GM12878 (cell line): Measurements from ENCODE around the gene MB. TPM values are rescaled to one million over a fixed set of nuclear protein-coding genes. Genes with fewer than 3 reads are reported as not detected.

Source experiments
- ATAC-seq: fragments of 200-7000 bp; cut with Tn5 transposase; 3 replicates; pipeline ENCODE4 v1.9.1; 2020; ENCODE audit warnings: mild to moderate bottlenecking, moderate library complexity
- BruUV-seq: library from RNA; stranded (reverse); fragments of 400-500 nt; replicated peaks from 2 replicates; lab custom pipeline; 2021; lab: Mats Ljungman, UMichigan
- CTCF ChIA-PET: fragments of 300-600 bp; sonication (Branson Sonifier 250); formaldehyde crosslinking; extraction: SDS; loops from one replicate; lab custom pipeline; 2021; ENCODE audit warnings: inconsistent platforms; lab: Yijun Ruan, JAX
- POLR2A ChIA-PET: fragments of 350-600 bp; formaldehyde crosslinking; extraction: SDS; loops from one replicate; lab custom pipeline; 2021; ENCODE audit warnings: inconsistent platforms; lab: Charles Lee
- RAD21 ChIA-PET: fragments of 300-600 bp; sonication (Branson Sonifier 250); formaldehyde crosslinking; loops from one replicate; lab custom pipeline; 2023; ENCODE audit warnings: antibody characterized with exemption; ENCODE audit not compliant: unreplicated experiment; lab: Charles Lee
- SMC1A ChIA-PET: fragments of 300-600 bp; sonication (Branson Sonifier 250); formaldehyde crosslinking; loops from one replicate; lab custom pipeline; 2023; ENCODE audit not compliant: unreplicated experiment, uncharacterized antibody; lab: Charles Lee
- DNase-seq: peaks from one replicate; pipeline ENCODE4 v3.0.0-alpha.2; 2011; ENCODE audit warnings: low read depth, low spot score
- FAIRE-seq: peaks from 3 replicates; lab custom pipeline; 2011; peaks lifted over from hg19 to GRCh38; lab: Jason Lieb, UNC
- H2AFZ ChIP-seq: 2 replicates; pipeline ENCODE4 v1.6.0; 2011; ENCODE audit warnings: low read depth, low read length, control low read depth; ENCODE audit not compliant: control insufficient read depth
- H3K27ac ChIP-seq: 2 replicates; pipeline ENCODE4 v1.5.1; 2011; ENCODE audit warnings: control low read depth; ENCODE audit not compliant: control insufficient read depth, insufficient read depth
- H3K27me3 ChIP-seq, 2 experiments: replicated peaks in 1 of 2; 2 replicates each; pipeline versions ENCODE4 v1.6.0 to v1.6.1; 2011; ENCODE audit warnings: low read length in 1 of 2; ENCODE audit not compliant: control insufficient read depth in 2 of 2, insufficient read depth in 2 of 2
- H3K36me3 ChIP-seq, 2 experiments: 2 replicates each; pipeline ENCODE4 v1.5.1; 2011; ENCODE audit warnings: low read length in 1 of 2; ENCODE audit not compliant: control insufficient read depth in 2 of 2, insufficient read depth in 2 of 2
- H3K4me1 ChIP-seq: 2 replicates; pipeline ENCODE4 v1.6.1; 2011; ENCODE audit warnings: mild to moderate bottlenecking, low read length, moderate library complexity, mixed read lengths; ENCODE audit not compliant: control insufficient read depth, insufficient read depth
- H3K4me2 ChIP-seq: 2 replicates; pipeline ENCODE4 v1.6.0; 2011; ENCODE audit warnings: control low read depth; ENCODE audit not compliant: control insufficient read depth, insufficient read depth
- H3K4me3 ChIP-seq: fragments of 200-600 bp; sonication (generic); 2 replicates; pipeline ENCODE4 v1.5.1; 2016
- H3K79me2 ChIP-seq: 2 replicates; pipeline ENCODE4 v1.6.0; 2011; ENCODE audit warnings: low read length; ENCODE audit not compliant: control insufficient read depth, insufficient read depth
- H3K9ac ChIP-seq: 2 replicates; pipeline ENCODE4 v1.8.0; 2011; ENCODE audit warnings: low read length, control low read depth, mixed read lengths; ENCODE audit not compliant: control insufficient read depth, insufficient read depth
- H3K9me3 ChIP-seq: replicated peaks from 3 replicates; pipeline ENCODE4 v1.5.1; 2011; ENCODE audit warnings: mild to moderate bottlenecking, low read length; ENCODE audit not compliant: control insufficient read depth, insufficient read depth
- H4K20me1 ChIP-seq: 2 replicates; pipeline ENCODE4 v1.6.0; 2011; ENCODE audit not compliant: control insufficient read depth, insufficient read depth
- ATF7 ChIP-seq: fragments of 450-650 bp; IDR thresholded peaks from 2 replicates; pipeline ENCODE4 v1.6.1; 2016; ENCODE audit warnings: low read depth, mild to moderate bottlenecking
- CBFB ChIP-seq: IDR thresholded peaks from 2 replicates; pipeline ENCODE4 v1.6.1; 2016; ENCODE audit warnings: antibody characterized with exemption, low read depth
- EED ChIP-seq: sonication (generic); IDR thresholded peaks from 2 replicates; pipeline ENCODE4 v1.6.1; 2016; ENCODE audit warnings: antibody characterized with exemption, low read depth
- GATAD2B ChIP-seq: fragments of 450-650 bp; conservative IDR thresholded peaks from 2 replicates; pipeline ENCODE4 v1.6.1; 2017; ENCODE audit warnings: low read depth, mild to moderate bottlenecking, moderate library complexity
- NFYA ChIP-seq: IDR thresholded peaks from 2 replicates; pipeline ENCODE4 v1.6.1; 2011; ENCODE audit warnings: low read depth, mild to moderate bottlenecking, low read length, improper control_type of control experiment, borderline replicate concordance
- PBX3 ChIP-seq: IDR thresholded peaks from 2 replicates; pipeline ENCODE4 v1.6.1; 2011; ENCODE audit warnings: mild to moderate bottlenecking, low read depth, low read length, moderate library complexity; ENCODE audit not compliant: insufficient replicate concordance
- YBX1 ChIP-seq: fragments of 450-650 bp; IDR thresholded peaks from 2 replicates; pipeline ENCODE4 v1.6.1; 2016; ENCODE audit warnings: antibody characterized with exemption
- YY1 ChIP-seq: IDR thresholded peaks from 2 replicates; pipeline ENCODE4 v1.6.1; 2011; ENCODE audit warnings: low read depth, mild to moderate bottlenecking, low read length
- ZBTB40 ChIP-seq: fragments of 450-650 bp; IDR thresholded peaks from 2 replicates; pipeline ENCODE4 v1.6.1; 2016; ENCODE audit warnings: mild to moderate bottlenecking, moderate library complexity, borderline replicate concordance
- ZNF207 ChIP-seq: fragments of 450-650 bp; IDR thresholded peaks from 2 replicates; pipeline ENCODE4 v1.6.1; 2014; ENCODE audit warnings: antibody characterized with exemption, mild to moderate bottlenecking, borderline replicate concordance
- WGBS: methylation state at CpG from one replicate; pipeline ENCODE4 v1.1.6; 2016; ENCODE audit warnings: low lambda C conversion rate; ENCODE audit not compliant: insufficient replicate concordance, insufficient coverage; ENCODE audit errors: missing lambda C conversion rate; 5-methylcytosine and 5-hydroxymethylcytosine counted together
- in situ Hi-C: fragments of 300-500 bp; cut with MboI; formaldehyde crosslinking; loops from 9 replicates; pipeline ENCODE4 v1.14.3; 2018; ENCODE audit warnings: mixed read lengths
- intact Hi-C: fragments of 100-400 bp; cut with micrococcal nuclease; formaldehyde crosslinking; loops from one replicate; pipeline ENCODE4 v1.14.2; 2022; ENCODE audit not compliant: unreplicated experiment
- polyA plus RNA-seq, 11 experiments: library from polyadenylated mRNA; depleted of rRNA in 4 of 11; unstranded in 6 of 11; stranded (reverse) in 5 of 11; fragments of >200 nt; fragmentation: Nextera tagmentation in 4 of 11; fragmentation: Illumina TruSeq in 1 of 11; extraction: Ambion mirVana in 4 of 11; extraction: Trizol in 1 of 11; gene quantifications; 1 replicate in 1 of 11; 2 replicates in 10 of 11; pipeline versions ENCODE4 v1.2.1 to v1.2.3, GENCODE V29; 2011 to 2016; ENCODE audit warnings: inconsistent platforms in 2 of 11, missing spikeins in 2 of 11, low read depth in 1 of 11
- total RNA-seq, 4 experiments: library from RNA; depleted of rRNA in 3 of 4; stranded (reverse); fragments of >200 nt in 3 of 4; fragmentation: Illumina TruSeq in 1 of 4; extraction: Trizol in 1 of 4; gene quantifications; 2 replicates each; pipeline versions ENCODE4 v1.2.1 to v1.2.3, GENCODE V29; 2013 to 2021
- TF ChIP-seq, protein P1 (sequence below): IDR thresholded peaks from 2 replicates; pipeline ENCODE4 v1.6.1; 2012; ENCODE audit warnings: low read depth, low read length, improper control_type of control experiment

MB gene
- total and polyA plus RNA-seq, 10 of the 15 experiments (the other 5 are each of a cell fraction or from before 2014, with no cell fraction given): 0.09 to 0.41 (median 0.23) TPM; not detected in 3

- Histone ChIP-seq H3K36me3 (no peaks in the 10 kb centered on the region), H3K4me3 (no peak overlapping the region), H3K4me1 (peaks cover 16% of the 10 kb centered on the region), H3K27me3 (no peaks in the 10 kb centered on the region), H4K20me1 (no peaks in the 10 kb centered on the region), H3K4me2 (no peak overlapping the region), H2AFZ (no peak overlapping the region), H3K9me3 (peaks cover 1% of the 10 kb centered on the region; the same call in 1 of the 3 replicates), H3K27ac (no peak overlapping the region), H3K9ac (no peak overlapping the region), H3K79me2 (no peaks in the 10 kb centered on the region)
- BruUV-seq: no TSS peak
- intact Hi-C loops: loop anchor here (5.0 kb wide), 1 partner anchor 109 kb away; no protein-coding TSS in a partner anchor
- CTCF ChIA-PET: interaction anchor here (0.7 to 3.7 kb wide), 4 partner anchors 16 to 282 kb away, joined by 3 to 26 read pairs (median 6); partner anchors contain the start of gene APOL6
- in situ Hi-C loops: no loop called here
- no peak for FAIRE-seq
- POLR2A ChIA-PET: no interaction called here
- DNase-seq: no peak
- RAD21 ChIA-PET: no interaction called here
- TF ChIP-seq YBX1: no peak
- TF ChIP-seq ZNF207: no peak
- no peak for TF ChIP-seq ZBTB40
- TF ChIP-seq PBX3: no peak
- TF ChIP-seq CBFB: no peak
- TF ChIP-seq, protein P1, sequence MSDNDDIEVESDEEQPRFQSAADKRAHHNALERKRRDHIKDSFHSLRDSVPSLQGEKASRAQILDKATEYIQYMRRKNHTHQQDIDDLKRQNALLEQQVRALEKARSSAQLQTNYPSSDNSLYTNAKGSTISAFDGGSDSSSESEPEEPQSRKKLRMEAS: no peak
- no peak for TF ChIP-seq ATF7
- TF ChIP-seq GATAD2B: no peak
- no peak for TF ChIP-seq NFYA
- TF ChIP-seq YY1: no peak
- no peak for TF ChIP-seq EED
- 56% methylated on average over 3 of the region's 3 CpGs for WGBS
- SMC1A ChIA-PET: interaction anchor here (0.5 kb wide), 1 partner anchor 18 kb away, joined by 3 read pairs; no protein-coding TSS in a partner anchor
- no peak for ATAC-seq
These were observed 15.8 kb upstream of the MB start for GRCh38 chr22:35632935-35633334.
